Mesenchymal stem cell (in vitro differentiated cells and primary cell): Measurements from ENCODE around the gene NDC1.

Source experiments
- DNase-seq: peaks from one replicate; pipeline ENCODE4 v3.0.0-alpha.2; 2013
- H2AFZ ChIP-seq: one replicate; pipeline ENCODE4 v1.6.1; 2013; ENCODE audit warnings: low read depth, mild to moderate bottlenecking, control low read depth, inconsistent platforms, low read length, moderate library complexity
- H2AK5ac ChIP-seq: 2 replicates; pipeline ENCODE4 v1.6.1; 2013; ENCODE audit warnings: low read length, moderate library complexity, mild to moderate bottlenecking, inconsistent platforms; ENCODE audit not compliant: severe bottlenecking
- H2BK120ac ChIP-seq: one replicate; pipeline ENCODE4 v1.6.1; 2013; ENCODE audit warnings: low read depth, mild to moderate bottlenecking, inconsistent platforms, low read length, moderate library complexity
- H2BK12ac ChIP-seq, 2 experiments: one replicate each; pipeline ENCODE4 v1.6.1; 2013; ENCODE audit warnings: inconsistent platforms in 2 of 2, low read length in 2 of 2, mild to moderate bottlenecking in 2 of 2, moderate library complexity in 2 of 2, control low read depth in 1 of 2
- H2BK15ac ChIP-seq: one replicate; pipeline ENCODE4 v1.6.1; 2013; ENCODE audit warnings: mild to moderate bottlenecking, low read depth, inconsistent platforms; ENCODE audit not compliant: poor library complexity, severe bottlenecking
- H2BK5ac ChIP-seq: 2 replicates; pipeline ENCODE4 v1.6.1; 2013; ENCODE audit warnings: low read depth, mild to moderate bottlenecking, low read length, control low read depth, inconsistent platforms; ENCODE audit not compliant: poor library complexity, severe bottlenecking
- H3K14ac ChIP-seq, 2 experiments: one replicate each; pipeline ENCODE4 v1.6.1; 2013; ENCODE audit warnings: inconsistent platforms in 2 of 2, low read length in 2 of 2, control low read depth in 1 of 2, mild to moderate bottlenecking in 1 of 2, moderate library complexity in 1 of 2
- H3K18ac ChIP-seq, 2 experiments: one replicate each; pipeline ENCODE4 v1.6.1; 2013; ENCODE audit warnings: inconsistent platforms in 2 of 2, low read length in 2 of 2, control low read depth in 1 of 2, low read depth in 1 of 2, mild to moderate bottlenecking in 1 of 2
- H3K23ac ChIP-seq, 2 experiments: one replicate each; pipeline ENCODE4 v1.6.1; 2013; ENCODE audit warnings: inconsistent platforms in 2 of 2, low read length in 2 of 2, mild to moderate bottlenecking in 2 of 2, moderate library complexity in 2 of 2, control low read depth in 1 of 2
- H3K27ac ChIP-seq: 2 replicates; pipeline ENCODE4 v1.5.1; 2013; ENCODE audit warnings: mild to moderate bottlenecking, moderate library complexity, low read length, control low read depth, inconsistent platforms; ENCODE audit not compliant: poor library complexity, severe bottlenecking
- H3K27me3 ChIP-seq, 2 experiments: 2 replicates each; pipeline versions ENCODE4 v1.6.1 to v1.7.0; 2013; ENCODE audit warnings: low read length in 2 of 2, mild to moderate bottlenecking in 2 of 2, moderate library complexity in 2 of 2, control low read depth in 1 of 2, inconsistent platforms in 1 of 2; ENCODE audit not compliant: control insufficient read depth in 1 of 2, insufficient read depth in 1 of 2
- H3K36me3 ChIP-seq, 2 experiments: 2 replicates each; pipeline versions ENCODE4 v1.6.1 to v1.7.0; 2013; ENCODE audit warnings: low read length in 2 of 2, control low read depth in 1 of 2, inconsistent platforms in 1 of 2, low read depth in 1 of 2, mild to moderate bottlenecking in 1 of 2; ENCODE audit not compliant: insufficient read depth in 2 of 2, control insufficient read depth in 1 of 2
- H3K4ac ChIP-seq, 2 experiments: one replicate each; pipeline ENCODE4 v1.6.1; 2013; ENCODE audit warnings: inconsistent platforms in 2 of 2, low read length in 2 of 2, mild to moderate bottlenecking in 2 of 2, moderate library complexity in 2 of 2, control low read depth in 1 of 2, low read depth in 1 of 2
- H3K4me1 ChIP-seq: 2 replicates; pipeline ENCODE4 v1.6.1; 2013; ENCODE audit warnings: low read depth, low read length, control low read depth; ENCODE audit not compliant: control insufficient read depth, insufficient read depth
- H3K4me2 ChIP-seq: 2 replicates; pipeline ENCODE4 v1.6.1; 2013; ENCODE audit warnings: low read length, mild to moderate bottlenecking, inconsistent platforms; ENCODE audit not compliant: poor library complexity, severe bottlenecking
- H3K4me3 ChIP-seq, 2 experiments: 2 replicates each; pipeline versions ENCODE4 v1.5.1 to v1.7.0; 2013; ENCODE audit warnings: low read length in 2 of 2, mild to moderate bottlenecking in 2 of 2, control low read depth in 1 of 2, low read depth in 1 of 2; ENCODE audit not compliant: insufficient read depth in 1 of 2
- H3K79me1 ChIP-seq: replicated peaks from 2 replicates; pipeline ENCODE4 v1.6.1; 2013; ENCODE audit warnings: mild to moderate bottlenecking, control low read depth, low read length, inconsistent platforms; ENCODE audit not compliant: poor library complexity, severe bottlenecking
- H3K9ac ChIP-seq: 2 replicates; pipeline ENCODE4 v1.7.0; 2013; ENCODE audit warnings: mild to moderate bottlenecking, low read length, moderate library complexity
- H3K9me3 ChIP-seq: 2 replicates; pipeline ENCODE4 v1.7.0; 2013; ENCODE audit warnings: mild to moderate bottlenecking, low read length; ENCODE audit not compliant: control insufficient read depth
- H4K8ac ChIP-seq: one replicate; pipeline ENCODE4 v1.6.1; 2013; ENCODE audit warnings: inconsistent platforms, mild to moderate bottlenecking, low read length, moderate library complexity
- H4K91ac ChIP-seq: one replicate; pipeline ENCODE4 v1.6.1; 2013; ENCODE audit warnings: mild to moderate bottlenecking, low read length, inconsistent platforms
- WGBS: methylation state at CpG from one replicate; pipeline ENCODE4 v1.1.7; 2013; ENCODE audit warnings: mixed read lengths; 5-methylcytosine and 5-hydroxymethylcytosine counted together

Gene NDC1

GRCh38 chr1:53869454-53870117 lies 31.5 kb upstream of the NDC1 start:
- Histone ChIP-seq H4K91ac (no peak overlapping the region), H3K27ac (no peak overlapping the region), H3K4me2 (no peak overlapping the region), H4K8ac (no peak overlapping the region), H3K79me1 (no peaks in the 10 kb centered on the region), H2BK5ac (no peak overlapping the region), H3K4ac (no peak overlapping the region), H3K9me3 (no peaks in the 10 kb centered on the region), H2BK120ac (no peak overlapping the region), H3K18ac (no peak overlapping the region), H3K27me3 (no peaks in the 10 kb centered on the region), H2AFZ (no peak overlapping the region), H2BK15ac (no peak overlapping the region), H3K9ac (no peak overlapping the region), H2AK5ac (no peak overlapping the region), H2BK12ac (no peak overlapping the region), H3K23ac (no peak overlapping the region), H3K14ac (no peak overlapping the region), H3K4me1 (no peaks in the 10 kb centered on the region), H3K36me3 (peaks cover 22 to 83% of the 10 kb centered on the region in 2 experiments), H3K4me3 (no peak overlapping the region)
- no peak for DNase-seq
- WGBS: 97% methylated on average over 10 of the region's 11 CpGs

- no peak overlapping the region for H2BK120ac ChIP-seq
- H3K9me3 ChIP-seq: no peaks in the 10 kb centered on the region
- H3K27me3 ChIP-seq: no peaks in the 10 kb centered on the region
- no peak overlapping the region for H3K4me2 ChIP-seq
- H3K9ac ChIP-seq: no peak overlapping the region
- no peak overlapping the region for H4K8ac ChIP-seq
- H3K14ac ChIP-seq: no peak overlapping the region
- H3K23ac ChIP-seq: no peak overlapping the region
- DNase-seq: no peak
- H2BK12ac ChIP-seq: no peak overlapping the region
- H3K4ac ChIP-seq: no peak overlapping the region
- H2BK5ac ChIP-seq: no peak overlapping the region
- peaks cover 18 to 79% of the 10 kb centered on the region in 2 experiments for H3K36me3 ChIP-seq
- H3K27ac ChIP-seq: no peak overlapping the region
- H3K79me1 ChIP-seq: no peaks in the 10 kb centered on the region
- WGBS: 83% methylated on average over 1 of the region's 1 CpG
- H2AK5ac ChIP-seq: no peak overlapping the region
- H2BK15ac ChIP-seq: no peak overlapping the region
- H4K91ac ChIP-seq: no peak overlapping the region
- H3K4me3 ChIP-seq: no peak overlapping the region
- H3K4me1 ChIP-seq: no peaks in the 10 kb centered on the region
- no peak overlapping the region for H2AFZ ChIP-seq
- H3K18ac ChIP-seq: no peak overlapping the region
These were observed 30.5 kb upstream of the NDC1 start for GRCh38 chr1:53868565-53868964.

GRCh38 chr1:53862507-53862906 lies 24.4 kb upstream of the NDC1 start:
- H3K4ac ChIP-seq: no peak overlapping the region
- H2BK5ac ChIP-seq: no peak overlapping the region
- no peaks in the 10 kb centered on the region for H3K9me3 ChIP-seq
- no peaks in the 10 kb centered on the region for H3K4me1 ChIP-seq
- no peak overlapping the region for H4K8ac ChIP-seq
- H3K18ac ChIP-seq: no peak overlapping the region
- no peak overlapping the region for H3K4me3 ChIP-seq
- no peak overlapping the region for H3K14ac ChIP-seq
- DNase-seq: no peak
- H2BK12ac ChIP-seq: no peak overlapping the region
- no peak overlapping the region for H3K23ac ChIP-seq
- no peak overlapping the region for H2AFZ ChIP-seq
- no peak overlapping the region for H2BK120ac ChIP-seq
- no peak overlapping the region for H4K91ac ChIP-seq
- H2AK5ac ChIP-seq: no peak overlapping the region
- H3K4me2 ChIP-seq: no peak overlapping the region
- H3K9ac ChIP-seq: no peak overlapping the region
- H2BK15ac ChIP-seq: no peak overlapping the region
- peaks cover 8 to 55% of the 10 kb centered on the region in 2 experiments for H3K36me3 ChIP-seq
- no peaks in the 10 kb centered on the region for H3K79me1 ChIP-seq
- H3K27ac ChIP-seq: no peak overlapping the region
- WGBS: 95% methylated on average over 7 of the region's 7 CpGs
- H3K27me3 ChIP-seq: no peaks in the 10 kb centered on the region

GRCh38 chr1:53860967-53861411 lies 22.9 kb upstream of the NDC1 start:
- DNase-seq: peak; percentile 61
- H2AK5ac ChIP-seq: no peak overlapping the region
- no peak overlapping the region for H2BK12ac ChIP-seq
- no peak overlapping the region for H4K91ac ChIP-seq
- H3K14ac ChIP-seq: no peak overlapping the region
- H2AFZ ChIP-seq: no peak overlapping the region
- H3K23ac ChIP-seq: no peak overlapping the region
- no peak overlapping the region for H2BK120ac ChIP-seq
- no peak overlapping the region for H3K4ac ChIP-seq
- no peak overlapping the region for H4K8ac ChIP-seq
- no peak overlapping the region for H3K9ac ChIP-seq
- peaks cover 15 to 58% of the 10 kb centered on the region in 2 experiments for H3K36me3 ChIP-seq
- no peak overlapping the region for H3K4me3 ChIP-seq
- H3K9me3 ChIP-seq: no peaks in the 10 kb centered on the region
- no peaks in the 10 kb centered on the region for H3K4me1 ChIP-seq
- H3K4me2 ChIP-seq: no peak overlapping the region
- no peaks in the 10 kb centered on the region for H3K79me1 ChIP-seq
- H2BK5ac ChIP-seq: no peak overlapping the region
- H3K27me3 ChIP-seq: no peaks in the 10 kb centered on the region
- no peak overlapping the region for H2BK15ac ChIP-seq
- no peak overlapping the region for H3K18ac ChIP-seq
- no peak overlapping the region for H3K27ac ChIP-seq
